H1 (cell line): ENCODE measurements around the gene PIK3CG. TPM values are rescaled to one million over a fixed set of nuclear protein-coding genes. Genes with fewer than 3 reads are reported as not detected.
A peak's percentile ranks its signal among the peaks of the same experiment; 100 is the strongest.

Source experiments
- CTCF ChIA-PET: fragments of 300-600 bp; sonication (Branson Sonifier 250); formaldehyde crosslinking; loops from one replicate; lab custom pipeline; 2021; ENCODE audit not compliant: partially characterized antibody; lab: Charles Lee
- POLR2A ChIA-PET: fragments of 300-600 bp; sonication (Branson Sonifier 250); formaldehyde crosslinking; loops from one replicate; lab custom pipeline; 2021; ENCODE audit warnings: inconsistent platforms; ENCODE audit not compliant: partially characterized antibody; lab: Charles Lee
- DNase-seq, 2 experiments: peaks; one replicate each; pipeline versions ENCODE4 v3.0.0 to v3.0.0-alpha.2; 2010 to 2022; ENCODE audit warnings: low spot score in 2 of 2, low read depth in 1 of 2, mixed read lengths in 1 of 2
- FAIRE-seq: peaks from 2 replicates; lab custom pipeline; 2011; peaks lifted over from hg19 to GRCh38; lab: Jason Lieb, UNC
- H2AFZ ChIP-seq: 2 replicates; pipeline ENCODE4 v1.8.1; 2012; ENCODE audit warnings: low read length, inconsistent platforms
- H2AK5ac ChIP-seq: 2 replicates; pipeline ENCODE4 v1.6.1; 2013; ENCODE audit warnings: low read depth, low read length
- H2BK120ac ChIP-seq: replicated peaks from 2 replicates; pipeline ENCODE3; 2013; ENCODE audit warnings: low read depth, low read length, inconsistent platforms
- H2BK12ac ChIP-seq: 2 replicates; pipeline ENCODE4 v1.6.1; 2013; ENCODE audit warnings: low read depth, low read length
- H2BK15ac ChIP-seq: 2 replicates; pipeline ENCODE4 v1.6.1; 2013; ENCODE audit warnings: low read length
- H2BK20ac ChIP-seq: 2 replicates; pipeline ENCODE4 v1.6.1; 2013; ENCODE audit warnings: low read length
- H2BK5ac ChIP-seq: 2 replicates; pipeline ENCODE4 v1.6.1; 2013; ENCODE audit warnings: low read depth, low read length
- H3K14ac ChIP-seq: 2 replicates; pipeline ENCODE4 v1.6.1; 2013; ENCODE audit warnings: inconsistent platforms; ENCODE audit not compliant: insufficient read length
- H3K18ac ChIP-seq: 2 replicates; pipeline ENCODE4 v1.6.1; 2013; ENCODE audit warnings: low read length; ENCODE audit errors: extremely low read depth
- H3K23ac ChIP-seq: 2 replicates; pipeline ENCODE4 v1.6.1; 2013; ENCODE audit warnings: inconsistent platforms; ENCODE audit not compliant: insufficient read length
- H3K23me2 ChIP-seq: 2 replicates; pipeline ENCODE4 v1.6.1; 2013; ENCODE audit warnings: low read depth, low read length
- H3K27ac ChIP-seq: 2 replicates; pipeline ENCODE4 v1.6.1; 2011; ENCODE audit warnings: low read depth, low read length, inconsistent platforms
- H3K27me3 ChIP-seq, 4 experiments: replicated peaks in 1 of 4; 1 replicate in 1 of 4; 2 replicates in 3 of 4; pipeline versions ENCODE4 v1.6.1 to v1.8.1; 2011 to 2013; ENCODE audit warnings: low read length in 3 of 4, mild to moderate bottlenecking in 3 of 4, inconsistent platforms in 2 of 4, mixed read lengths in 2 of 4, moderate library complexity in 1 of 4; ENCODE audit not compliant: control insufficient read depth in 3 of 4, insufficient read depth in 3 of 4; ENCODE audit errors: extremely low read depth in 1 of 4
- H3K36me3 ChIP-seq, 4 experiments: 2 replicates each; pipeline versions ENCODE4 v1.6.1 to v1.8.1; 2011 to 2013; ENCODE audit warnings: mild to moderate bottlenecking in 4 of 4, low read length in 3 of 4, moderate library complexity in 2 of 4, control low read depth in 1 of 4, inconsistent platforms in 1 of 4; ENCODE audit not compliant: insufficient read depth in 4 of 4, control insufficient read depth in 2 of 4
- H3K4ac ChIP-seq: replicated peaks from 2 replicates; pipeline ENCODE3; 2013; ENCODE audit warnings: low read length, low read depth, mixed read lengths, inconsistent platforms; ENCODE audit not compliant: insufficient read length
- H3K4me1 ChIP-seq, 4 experiments: replicated peaks in 1 of 4; 1 replicate in 1 of 4; 2 replicates in 3 of 4; pipeline versions ENCODE4 v1.6.1 to v1.8.1; 2011 to 2013; ENCODE audit warnings: low read length in 3 of 4, inconsistent platforms in 2 of 4, mixed read lengths in 1 of 4; ENCODE audit not compliant: insufficient read depth in 4 of 4, control insufficient read depth in 3 of 4
- H3K4me2 ChIP-seq, 2 experiments: 2 replicates each; pipeline versions ENCODE4 v1.6.1 to v1.8.1; 2011 to 2013; ENCODE audit warnings: low read depth in 2 of 2, low read length in 2 of 2, control low read depth in 1 of 2, inconsistent platforms in 1 of 2, mild to moderate bottlenecking in 1 of 2; ENCODE audit not compliant: insufficient read depth in 1 of 2
- H3K4me3 ChIP-seq, 4 experiments: fragments of 200-600, 300-600 bp in 1 of 4; sonication (generic), shearing (Covaris generic), sonication (Bioruptor Twin) in 1 of 4; 2 replicates each; pipeline versions ENCODE4 v1.5.1 to v1.8.1; 2011 to 2016; ENCODE audit warnings: low read length in 4 of 4, low read depth in 3 of 4, control low read depth in 2 of 4, inconsistent platforms in 2 of 4, mild to moderate bottlenecking in 2 of 4, mixed read lengths in 1 of 4, moderate library complexity in 1 of 4; ENCODE audit not compliant: insufficient read depth in 2 of 4; ENCODE audit errors: extremely low read depth in 1 of 4
- H3K56ac ChIP-seq: replicated peaks from 2 replicates; pipeline ENCODE3; 2013; ENCODE audit warnings: low read depth, mild to moderate bottlenecking, mixed read lengths, low read length, inconsistent platforms; ENCODE audit not compliant: insufficient read length
- H3K79me1 ChIP-seq: 2 replicates; pipeline ENCODE4 v1.6.1; 2013; ENCODE audit warnings: low read depth, low read length, control low read depth
- H3K79me2 ChIP-seq, 2 experiments: 2 replicates each; pipeline versions ENCODE4 v1.6.1 to v1.8.1; 2012 to 2013; ENCODE audit warnings: low read length in 2 of 2, mild to moderate bottlenecking in 2 of 2, inconsistent platforms in 1 of 2; ENCODE audit not compliant: insufficient read depth in 2 of 2, control insufficient read depth in 1 of 2
- H3K9ac ChIP-seq, 4 experiments: replicated peaks in 1 of 4; 1 replicate in 1 of 4; 2 replicates in 3 of 4; pipeline versions ENCODE4 v1.6.1 to v1.8.1; 2011 to 2013; ENCODE audit warnings: low read depth in 3 of 4, low read length in 3 of 4, control low read depth in 2 of 4, mild to moderate bottlenecking in 2 of 4, moderate library complexity in 2 of 4, inconsistent platforms in 1 of 4; ENCODE audit errors: extremely low read depth in 1 of 4
- H3K9me3 ChIP-seq, 2 experiments: 2 replicates each; pipeline versions ENCODE4 v1.6.1 to v1.8.1; 2012 to 2013; ENCODE audit warnings: mild to moderate bottlenecking in 2 of 2, moderate library complexity in 2 of 2, control low read depth in 1 of 2, inconsistent platforms in 1 of 2, low read depth in 1 of 2, low read length in 1 of 2, mixed read lengths in 1 of 2; ENCODE audit not compliant: insufficient read depth in 2 of 2
- H4K20me1 ChIP-seq, 2 experiments: replicated peaks in 1 of 2; 2 replicates each; pipeline versions ENCODE3 to v1.8.1; 2011 to 2013; ENCODE audit warnings: inconsistent platforms in 2 of 2, low read length in 2 of 2, mild to moderate bottlenecking in 1 of 2; ENCODE audit not compliant: insufficient read depth in 2 of 2, control insufficient read depth in 1 of 2
- H4K5ac ChIP-seq: 2 replicates; pipeline ENCODE4 v1.6.1; 2013; ENCODE audit warnings: low read length, low read depth, mixed read lengths, inconsistent platforms; ENCODE audit not compliant: insufficient read length
- H4K8ac ChIP-seq: 2 replicates; pipeline ENCODE4 v1.8.0; 2013; ENCODE audit warnings: mild to moderate bottlenecking, moderate library complexity, low read length, inconsistent platforms; ENCODE audit not compliant: insufficient read depth; ENCODE audit errors: extremely low read depth
- H4K91ac ChIP-seq: replicated peaks from 2 replicates; pipeline ENCODE3; 2013; ENCODE audit warnings: low read length, mixed read lengths, inconsistent platforms; ENCODE audit not compliant: insufficient read length
- ATF2 ChIP-seq: IDR thresholded peaks from 2 replicates; pipeline ENCODE4 v1.6.1; 2012; ENCODE audit warnings: low read length, inconsistent platforms
- CTCF ChIP-seq, 3 experiments: IDR thresholded peaks; 1 replicate in 2 of 3; 2 replicates in 1 of 3; pipeline versions ENCODE4 v1.5.1 to v1.6.1; 2011; ENCODE audit warnings: low read length in 3 of 3, mild to moderate bottlenecking in 3 of 3, inconsistent platforms in 2 of 3, low read depth in 1 of 3, moderate library complexity in 1 of 3; ENCODE audit not compliant: insufficient read depth in 1 of 3; ENCODE audit errors: control extremely low read depth in 1 of 3
- EP300 ChIP-seq, 2 experiments: IDR thresholded peaks; 1 replicate in 1 of 2; 2 replicates in 1 of 2; pipeline ENCODE4 v1.6.1; 2011 to 2012; ENCODE audit warnings: low read depth in 2 of 2, low read length in 2 of 2, mild to moderate bottlenecking in 2 of 2, borderline replicate concordance in 1 of 2, inconsistent platforms in 1 of 2, moderate library complexity in 1 of 2
- HDAC2 ChIP-seq, 2 experiments: fragments of 300-600 bp in 1 of 2; sonication (generic) in 1 of 2; IDR thresholded peaks; 2 replicates each; pipeline ENCODE4 v1.6.1; 2011 to 2012; ENCODE audit warnings: low read depth in 2 of 2, low read length in 2 of 2, mild to moderate bottlenecking in 2 of 2, moderate library complexity in 2 of 2, borderline replicate concordance in 1 of 2, inconsistent platforms in 1 of 2
- JUND ChIP-seq: IDR thresholded peaks from 2 replicates; pipeline ENCODE4 v1.6.1; 2011; ENCODE audit warnings: mild to moderate bottlenecking, improper control_type of control experiment, low read length
- RAD21 ChIP-seq, 2 experiments: IDR thresholded peaks in 1 of 2; conservative IDR thresholded peaks in 1 of 2; 2 replicates each; pipeline ENCODE4 v1.6.1; 2011; ENCODE audit warnings: low read depth in 2 of 2, low read length in 2 of 2, improper control_type of control experiment in 1 of 2, inconsistent platforms in 1 of 2, mild to moderate bottlenecking in 1 of 2, moderate library complexity in 1 of 2
- TEAD4 ChIP-seq: IDR thresholded peaks from 2 replicates; pipeline ENCODE4 v1.6.1; 2012; ENCODE audit warnings: low read depth, low read length, inconsistent platforms, mixed read lengths
- WGBS, 2 experiments: shearing (Covaris generic) in 1 of 2; methylation state at CpG; one replicate each; pipeline versions ENCODE4 v1.1.6 to v1.1.7; 2013 to 2015; ENCODE audit warnings: low lambda C conversion rate in 2 of 2, mixed read lengths in 2 of 2, inconsistent platforms in 1 of 2, low coverage in 1 of 2, missing lambda C conversion rate in 1 of 2; ENCODE audit not compliant: insufficient replicate concordance in 2 of 2, insufficient coverage in 1 of 2, insufficient read length in 1 of 2; ENCODE audit errors: extremely low coverage in 1 of 2, missing lambda C conversion rate in 1 of 2; 5-methylcytosine and 5-hydroxymethylcytosine counted together
- polyA plus RNA-seq, 7 experiments: library from polyadenylated mRNA; depleted of rRNA in 3 of 7; stranded (reverse) in 5 of 7; unstranded in 2 of 7; fragments of >200 nt in 5 of 7; fragments of 200-250 nt in 2 of 7; gene quantifications; 1 replicate in 5 of 7; 2 replicates in 1 of 7; 4 replicates in 1 of 7; pipeline versions ENCODE4 v1.2.1 to v1.2.3, GENCODE V29; 2011 to 2013; ENCODE audit warnings: missing spikeins in 2 of 7, mixed read lengths in 2 of 7
- total RNA-seq: library from RNA; stranded (reverse); fragmentation: NEBNext Ultra II Directional; extraction: Animal tissue kit (Norgen Biotek cat#: 25700); gene quantifications from 2 replicates; pipeline ENCODE4 v1.2.1, GENCODE V29; 2021

PIK3CG gene
- total and polyA plus RNA-seq, 2 of the 8 experiments (the other 6 are each of a cell fraction or from before 2014, with no cell fraction given), result not detected

GRCh38 chr7:106947244-106947728 is 82.2 kb downstream of the PIK3CG start:
- H4K5ac ChIP-seq, result peak overlapping the region; percentile 61
- no peaks in the 10 kb centered on the region for H3K79me1 ChIP-seq
- H3K23ac ChIP-seq, result no peak overlapping the region
- H3K9ac ChIP-seq, result no peak overlapping the region
- no peak overlapping the region for H2BK12ac ChIP-seq
- 0% methylated on average over 1 of the region's 1 CpG; no CpG with 5 or more reads in 1 of the 2 experiments for WGBS, 2 experiments
- no peak overlapping the region for H2AK5ac ChIP-seq
- H3K27me3 ChIP-seq, result no peaks in the 10 kb centered on the region
- peak in 1 of 2 experiments; percentile 83 for DNase-seq
- H2AFZ ChIP-seq, result no peak overlapping the region
- H3K4ac ChIP-seq, result no peak overlapping the region
- H3K23me2 ChIP-seq, result no peaks in the 10 kb centered on the region
- H3K14ac ChIP-seq, result no peak overlapping the region
- H2BK5ac ChIP-seq, result no peak overlapping the region
- H4K91ac ChIP-seq, result no peak overlapping the region
- ChIA-PET POLR2A (interaction anchor here (1.1 to 1.7 kb wide), 2 partner anchors 221 to 222 kb away, joined by 4 read pairs; partner anchors contain the start of gene HBP1), CTCF (interaction anchor here (0.7 to 8.5 kb wide), 23 partner anchors 8 to 249 kb away, joined by 3 to 162 read pairs (median 5); partner anchors contain the start of gene HBP1)
- H3K79me2 ChIP-seq, result no peaks in the 10 kb centered on the region
- H3K9me3 ChIP-seq, result no peaks in the 10 kb centered on the region
- H3K4me3 ChIP-seq, result no peak overlapping the region; a peak in 1 of 8 replicates
- H2BK15ac ChIP-seq, result no peak overlapping the region
- H2BK120ac ChIP-seq, result no peak overlapping the region
- H2BK20ac ChIP-seq, result no peak overlapping the region
- no peaks in the 10 kb centered on the region for H4K20me1 ChIP-seq
- FAIRE-seq, result peak; percentile 81
- H3K56ac ChIP-seq, result no peak overlapping the region
- peaks cover 0 to 14% (median 3%) of the 10 kb centered on the region in 4 experiments; a peak in 3 of 7 replicates for H3K4me1 ChIP-seq
- no peak overlapping the region; the same call in 1 of the 2 replicates for H3K18ac ChIP-seq
- H4K8ac ChIP-seq, result no peak overlapping the region
- H3K36me3 ChIP-seq, result no peaks in the 10 kb centered on the region
- H3K27ac ChIP-seq, result no peak overlapping the region
- no peak overlapping the region for H3K4me2 ChIP-seq
- TF ChIP-seq HDAC2 (IDR thresholded peaks at IDR 0.05; ENCODE audit: borderline replicate concordance in 1 of 2, low read depth in 2 of 2, low read length in 2 of 2), result no peak
- TF ChIP-seq TEAD4, result no peak; the same call in 1 of the 2 replicates
- TF ChIP-seq JUND, result no peak
- peak; percentile 90 to 96 for TF ChIP-seq RAD21 (IDR thresholded peaks at IDR 0.05 in 1 of 2, conservative IDR thresholded peaks at IDR 0.05 in 1 of 2; ENCODE audit: low read depth in 2 of 2, low read length in 2 of 2)
- TF ChIP-seq ATF2, result no peak
- no peak for TF ChIP-seq EP300 (IDR thresholded peaks at IDR 0.05; ENCODE audit: borderline replicate concordance in 1 of 2, low read depth in 2 of 2, low read length in 2 of 2)
- TF ChIP-seq CTCF (IDR thresholded peaks at IDR 0.05; ENCODE audit: control extremely low read depth in 1 of 3, insufficient read depth in 1 of 3, low read depth in 1 of 3, low read length in 3 of 3), result peak in 2 of 3 experiments; percentile 81 to 84; a peak in 3 of 4 replicates
